ENCODE data around the gene KATNB1.
"Not testable (repeated sequence)": the region's sequence is repeated elsewhere in the genome, so short reads cannot be mapped to it uniquely, and the experiment has no call there.

The KATNB1 gene

GRCh38 chr16:57771141-57771785, 35.7 kb downstream of the KATNB1 start:
- DNase-seq (ENCODE audit: low read depth), result no peak

- DNase-seq (ENCODE audit: low read depth), result no peak
Measured at GRCh38 chr16:57773019-57773418, 37.4 kb downstream of the KATNB1 start.

GRCh38 chr16:57773655-57774295, 38.2 kb downstream of the KATNB1 start:
- no peak for DNase-seq (ENCODE audit: low read depth)

DNA sequence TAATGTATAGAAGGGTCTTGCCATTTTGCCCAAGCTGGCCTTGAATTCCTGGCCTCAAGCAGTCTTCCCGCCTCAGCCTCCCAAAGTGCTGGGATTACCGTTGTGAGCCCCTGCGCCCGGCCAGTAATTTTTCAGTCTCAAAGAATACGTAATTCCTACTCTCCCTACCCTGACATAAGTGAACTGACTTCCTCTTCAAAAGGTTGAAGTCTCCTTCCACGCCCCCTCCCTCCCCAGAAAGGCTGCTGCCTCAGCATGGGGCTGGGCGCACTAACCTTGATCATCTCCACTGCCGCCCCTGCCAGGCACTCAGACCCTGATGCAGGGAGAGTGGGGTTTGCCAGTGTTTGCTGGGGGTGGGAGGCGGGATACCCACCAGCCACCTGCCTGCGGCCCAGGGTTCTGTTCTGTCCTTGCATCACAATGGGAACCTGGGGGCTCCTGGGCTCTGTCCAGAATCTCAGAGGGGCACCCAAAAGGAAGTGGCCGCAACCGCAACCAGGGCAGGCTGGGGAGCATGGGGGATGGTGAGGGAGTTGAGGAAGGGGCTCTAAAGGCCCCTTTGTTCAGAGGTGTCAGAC, 39.2 kb downstream of the KATNB1 start:
- DNase-seq (ENCODE audit: low read depth), result no peak

DNA sequence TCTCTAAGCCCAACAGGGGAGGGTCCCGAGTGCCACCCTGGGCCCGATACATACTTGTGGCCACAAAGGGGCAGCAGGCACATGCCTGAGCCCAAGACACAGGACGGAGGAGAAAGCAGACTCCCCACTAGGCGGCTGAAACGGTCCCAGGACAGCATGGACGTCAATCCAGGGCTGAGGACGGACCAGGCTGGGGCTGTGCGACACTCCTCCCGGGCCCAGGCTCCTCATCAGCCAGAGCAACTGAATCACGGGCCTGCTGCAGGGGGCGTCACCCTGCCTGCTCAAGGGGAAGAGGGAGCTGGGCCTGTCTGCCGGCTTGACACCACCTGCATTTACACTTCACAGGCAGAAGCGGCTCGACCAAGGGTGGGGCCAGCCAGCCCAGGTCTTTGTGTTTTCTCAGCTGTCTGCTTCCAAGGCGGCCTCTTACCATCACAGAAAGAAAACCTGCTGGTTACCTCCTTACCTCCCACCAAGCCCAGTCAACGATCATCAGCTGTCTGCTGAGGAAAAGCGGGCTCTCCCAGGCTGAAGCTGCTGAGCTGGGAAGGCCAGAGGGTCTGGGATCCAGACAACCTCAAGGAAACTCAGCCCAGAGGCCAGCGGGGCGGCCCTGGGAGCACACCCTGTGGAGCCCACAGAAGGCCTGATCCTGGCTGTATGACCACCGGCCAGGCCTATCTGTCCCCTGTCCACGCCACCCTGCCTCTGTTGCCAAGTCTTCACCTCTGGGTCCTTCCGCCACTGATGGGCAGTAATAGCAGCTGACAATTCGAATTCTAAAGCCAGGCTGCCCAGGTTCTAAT, 40.3 kb downstream of the KATNB1 start:
- no peak for DNase-seq (ENCODE audit: low read depth)

DNA sequence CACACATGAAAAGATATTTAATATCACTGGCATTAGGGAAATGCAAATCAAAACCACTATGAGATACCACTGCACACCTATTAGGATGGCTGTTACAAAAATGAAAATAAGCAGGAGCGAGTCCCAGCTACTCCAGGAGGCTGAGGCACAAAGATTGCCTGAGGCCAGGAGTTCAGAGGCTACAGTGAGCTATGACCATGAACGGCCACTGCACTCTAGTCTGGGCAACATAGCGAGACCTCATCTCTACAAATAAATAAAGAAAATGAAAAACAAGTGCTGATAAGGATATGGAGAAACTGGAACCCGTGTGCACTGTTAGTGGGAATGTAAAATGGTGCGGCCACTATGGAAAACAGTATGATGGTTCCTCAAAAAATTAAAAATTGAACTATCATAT, 43.1 kb downstream of the KATNB1 start:
- no peak for DNase-seq (ENCODE audit: low read depth)

DNA sequence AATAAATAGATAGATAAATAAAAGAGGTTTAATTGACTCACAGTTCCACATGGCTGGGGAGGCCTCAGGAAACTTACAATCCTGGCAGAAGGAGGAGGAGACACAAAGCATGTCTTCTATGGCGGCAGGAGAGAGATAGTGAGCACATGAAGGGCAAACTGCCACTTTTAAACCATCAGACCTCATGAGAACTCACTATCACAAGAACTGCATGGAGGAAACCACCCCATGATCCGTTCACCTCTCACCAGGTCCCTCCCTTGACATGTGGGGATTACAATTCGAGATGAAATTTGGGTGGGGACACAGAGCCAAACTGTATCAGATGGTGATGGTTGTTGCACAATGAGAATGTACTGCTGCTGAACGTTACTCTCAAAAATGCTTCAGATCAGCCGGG, 44.3 kb downstream of the KATNB1 start:
- not testable (repeated sequence) for DNase-seq (ENCODE audit: low read depth)

DNA sequence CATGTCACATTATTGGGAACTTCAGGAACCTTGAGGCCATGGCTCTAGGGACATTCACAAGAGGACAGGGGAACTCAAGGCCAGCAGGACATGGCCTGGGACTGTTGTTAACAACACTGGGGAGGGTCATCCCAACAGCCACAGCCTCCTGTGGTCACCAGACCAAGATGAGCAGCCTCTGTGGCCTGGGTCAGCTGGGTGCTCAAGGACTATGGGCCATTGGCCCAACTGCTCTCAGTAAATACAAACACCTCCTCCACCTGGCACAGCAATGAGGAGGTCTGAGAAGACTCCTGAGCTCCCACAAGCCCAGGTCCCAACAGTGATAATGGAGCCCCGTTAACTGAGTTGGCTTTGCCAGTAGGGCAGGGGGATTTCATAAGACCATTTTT, 45.8 kb downstream of the KATNB1 start:
- DNase-seq (ENCODE audit: low read depth), result no peak

- no peak for DNase-seq (ENCODE audit: low read depth)
Measured at GRCh38 chr16:57781741-57782606, 46.4 kb downstream of the KATNB1 start.

- not testable (repeated sequence) for DNase-seq (ENCODE audit: low read depth)
Measured at GRCh38 chr16:57782607-57783055, 47.1 kb downstream of the KATNB1 start.

DNA sequence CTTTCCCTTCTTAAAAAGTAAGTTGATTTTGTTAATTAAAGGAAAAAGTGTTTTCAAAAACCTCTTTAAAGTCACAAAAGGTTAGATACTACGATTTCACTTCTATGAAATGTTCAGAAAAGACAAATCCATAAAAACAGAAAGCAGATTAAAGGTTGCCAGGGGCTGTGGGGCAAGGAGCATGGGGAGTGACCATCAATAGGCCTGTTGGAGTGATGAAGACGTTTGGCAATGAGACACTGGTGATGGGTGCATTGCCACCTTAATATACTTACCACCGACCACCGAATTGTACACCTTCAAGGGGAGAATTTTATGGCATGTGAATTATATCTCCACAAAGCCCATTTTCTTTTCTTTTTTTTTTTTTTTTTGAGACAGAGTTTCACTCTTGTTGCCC, 47.5 kb downstream of the KATNB1 start:
- DNase-seq (ENCODE audit: low read depth), result no peak

DNA sequence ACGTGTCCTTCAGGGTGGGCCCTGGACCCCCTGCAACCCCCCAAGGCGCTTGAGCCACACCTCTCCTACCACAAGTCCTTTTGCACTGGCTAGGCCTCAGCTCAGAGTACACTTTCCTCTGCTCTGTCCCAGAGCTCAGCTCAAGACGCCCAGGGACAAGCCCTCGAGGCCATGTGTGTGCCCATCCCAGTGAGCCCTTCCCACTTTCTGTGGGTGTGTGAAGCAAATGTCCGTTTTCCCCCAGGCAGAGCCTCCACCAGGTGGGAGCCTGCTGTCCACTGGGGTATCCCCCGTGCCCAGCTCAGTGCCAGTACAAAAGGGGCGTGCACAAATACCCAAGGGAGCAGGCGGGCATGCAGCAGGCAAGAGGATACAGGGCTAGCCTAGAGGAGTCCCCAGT, 48.3 kb downstream of the KATNB1 start:
- no peak for DNase-seq (ENCODE audit: low read depth)

GRCh38 chr16:57784334-57784733, 48.8 kb downstream of the KATNB1 start:
- DNase-seq (ENCODE audit: low read depth), result no peak

DNA sequence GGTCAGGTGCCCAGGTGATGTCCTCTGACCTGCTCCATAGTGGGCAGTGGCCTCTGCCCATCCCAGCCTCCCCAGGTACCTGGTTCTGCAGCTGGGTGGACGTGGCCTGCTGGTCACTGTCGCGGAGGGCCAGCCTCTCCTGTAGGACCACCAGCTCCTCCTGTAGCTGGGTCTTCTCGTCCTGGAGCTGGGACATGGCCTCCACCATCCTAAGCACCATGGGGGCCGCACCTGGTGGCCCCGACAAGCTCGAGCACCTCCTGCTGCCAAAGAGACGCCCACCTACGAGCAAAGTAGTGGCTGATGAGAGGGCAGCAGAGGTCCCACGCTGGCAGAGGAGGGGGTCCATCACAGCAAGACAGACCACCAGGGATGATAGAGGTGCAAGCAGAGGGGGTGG, 49.8 kb downstream of the KATNB1 start:
- no peak for DNase-seq (ENCODE audit: low read depth)

DNA sequence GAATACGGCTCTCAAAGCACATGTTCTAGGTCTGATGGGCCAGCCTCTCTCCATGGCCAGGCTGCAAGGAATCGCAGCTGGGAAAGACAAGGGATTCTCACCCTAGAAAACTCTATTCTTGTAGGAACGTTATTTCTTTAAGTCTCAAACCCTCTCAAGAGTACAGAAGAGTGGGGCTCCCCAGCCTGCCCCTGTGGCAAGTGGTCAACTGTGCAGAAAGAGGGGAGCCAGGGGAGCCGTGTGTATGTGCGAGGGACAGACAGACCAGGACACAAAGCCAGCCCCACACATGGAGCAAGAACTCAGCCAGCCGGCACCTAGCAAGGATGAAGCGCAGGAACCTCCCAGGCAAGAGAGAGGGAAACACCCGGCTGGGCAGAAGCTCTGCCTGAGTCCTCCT, 50.4 kb downstream of the KATNB1 start:
- DNase-seq (ENCODE audit: low read depth), result no peak

DNA sequence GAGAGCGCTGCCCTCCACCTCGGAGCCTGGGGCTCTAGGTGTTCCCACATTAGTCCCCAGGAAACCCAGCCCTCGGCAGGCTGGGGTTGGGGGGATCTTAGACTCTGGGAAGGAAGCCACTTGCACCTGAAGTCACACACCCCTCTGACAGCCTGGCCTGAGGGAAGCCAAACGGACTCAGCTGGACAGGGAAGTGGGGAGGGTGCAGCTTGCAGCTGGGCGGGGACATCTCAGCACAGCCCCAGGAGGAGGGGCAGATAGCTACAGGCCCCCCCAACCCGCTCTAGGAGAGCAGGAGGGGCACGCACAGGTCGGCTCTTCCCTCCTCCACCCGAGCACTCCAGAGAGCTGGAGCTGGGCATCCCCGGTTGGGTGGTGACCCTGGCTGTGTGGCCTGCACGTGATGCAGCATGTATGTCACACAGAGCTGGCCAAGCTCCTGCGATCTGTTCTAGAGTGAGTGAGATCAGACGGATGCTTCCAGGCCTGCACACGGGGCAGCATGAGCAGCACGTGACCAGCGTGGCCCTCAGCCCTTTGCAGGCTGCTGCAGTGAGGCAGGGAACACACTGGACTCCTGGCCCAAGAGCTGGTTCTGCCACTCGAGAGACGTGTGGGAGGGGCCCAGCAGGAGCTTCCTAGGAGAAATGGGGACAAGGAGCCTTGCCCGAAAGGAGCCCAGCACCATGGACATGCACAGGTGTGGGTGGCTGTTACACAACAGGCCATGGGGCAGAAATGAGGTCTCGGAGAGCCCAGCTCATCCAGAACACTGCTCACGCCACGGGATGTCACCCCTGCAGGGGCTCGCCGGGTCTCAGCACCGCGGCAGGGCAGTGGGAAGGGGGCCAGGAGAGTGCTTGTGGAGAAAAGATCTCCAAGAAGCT, 51.3 kb downstream of the KATNB1 start:
- DNase-seq (ENCODE audit: low read depth), result no peak

DNA sequence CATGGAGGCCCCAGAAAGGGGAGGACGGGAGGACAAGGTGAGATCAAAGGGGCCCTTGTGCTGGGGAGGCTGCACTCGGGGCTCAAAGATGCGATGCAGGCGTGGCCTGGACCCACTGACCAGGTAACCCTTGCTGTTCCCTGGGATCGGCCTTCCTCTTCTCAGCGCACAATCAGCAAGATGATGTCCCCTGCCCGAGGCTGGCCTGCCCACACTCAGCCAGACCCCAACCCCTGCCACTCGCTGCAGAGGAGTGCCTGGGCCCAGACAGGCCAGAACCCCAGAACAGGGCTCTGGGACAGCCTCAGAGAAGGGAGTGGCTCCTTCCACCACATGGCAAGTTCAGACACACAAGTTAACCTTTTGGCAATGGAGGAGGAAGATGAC, 51.9 kb downstream of the KATNB1 start:
- DNase-seq (ENCODE audit: low read depth), result no peak

- DNase-seq (ENCODE audit: low read depth), result no peak
Measured at GRCh38 chr16:57788252-57788841, 52.8 kb downstream of the KATNB1 start.

DNA sequence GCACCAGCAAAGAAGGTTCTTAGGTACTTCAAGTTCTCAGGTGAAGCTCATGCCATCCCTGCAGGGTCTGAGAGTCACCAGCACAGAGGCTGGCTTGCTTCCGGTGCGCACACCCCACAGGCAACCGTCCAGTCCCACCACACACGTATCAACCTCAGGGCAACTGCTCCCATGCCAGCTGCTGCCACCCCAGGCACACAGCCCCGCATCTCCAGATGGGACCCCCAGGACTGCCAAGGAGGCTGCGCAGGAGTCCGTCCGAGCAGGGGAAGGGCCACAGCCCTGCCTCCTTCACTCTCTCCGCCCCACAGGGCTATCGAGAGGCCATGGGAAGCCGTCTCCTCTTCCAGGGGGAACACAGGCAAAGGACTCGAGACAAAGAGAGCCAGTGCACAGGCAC, 53.4 kb downstream of the KATNB1 start:
- DNase-seq (ENCODE audit: low read depth), result no peak

DNA sequence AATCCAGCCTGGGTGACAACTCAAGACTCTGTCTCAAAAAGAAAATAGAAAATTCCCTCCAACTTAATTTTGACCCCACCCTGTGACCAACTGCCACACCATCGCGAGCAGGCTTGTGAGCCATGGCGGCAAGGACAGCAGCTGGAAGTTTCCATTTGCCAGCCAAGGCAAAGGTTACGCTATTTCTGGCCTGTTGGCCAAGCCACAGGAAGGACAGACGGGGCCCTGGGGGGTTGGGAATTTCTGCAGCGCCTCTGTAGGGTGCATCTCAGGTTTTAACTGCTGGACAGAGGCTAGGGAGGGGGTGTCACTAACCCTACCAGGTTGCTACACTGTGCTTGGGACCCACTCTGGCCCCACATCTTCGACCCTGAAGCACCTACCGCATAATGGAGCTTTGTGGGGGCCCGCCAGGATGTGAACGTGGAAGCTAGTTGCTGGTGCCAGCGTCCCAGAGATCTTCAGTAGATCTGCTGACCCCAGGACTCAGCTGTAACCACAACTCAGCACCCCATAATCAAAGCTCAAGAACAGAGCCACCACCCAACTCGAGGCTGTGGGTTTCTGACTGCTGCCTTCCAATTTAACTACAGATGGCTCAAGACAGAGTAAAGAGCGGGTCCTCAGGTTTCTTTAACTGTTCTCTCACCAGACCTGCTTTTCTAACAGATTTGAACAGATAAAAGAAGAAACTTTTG, 55.8 kb downstream of the KATNB1 start:
- no peak for DNase-seq (ENCODE audit: low read depth)

Measured in activated gamma-delta T cell treated with anti-CD3 and anti-CD28 coated beads, Interleukin-2, amount 50 U/mL, for 16 hours (primary cell).